ENCODE data around the gene LTBP3. TPM values are rescaled to one million over a fixed set of nuclear protein-coding genes. Genes with fewer than 3 reads are reported as not detected.

Gene LTBP3
- total and polyA plus RNA-seq, 2 of the 13 experiments (the other 11 are each of a cell fraction or from before 2014, with no cell fraction given), result 12.2 to 68.1 TPM

DNA sequence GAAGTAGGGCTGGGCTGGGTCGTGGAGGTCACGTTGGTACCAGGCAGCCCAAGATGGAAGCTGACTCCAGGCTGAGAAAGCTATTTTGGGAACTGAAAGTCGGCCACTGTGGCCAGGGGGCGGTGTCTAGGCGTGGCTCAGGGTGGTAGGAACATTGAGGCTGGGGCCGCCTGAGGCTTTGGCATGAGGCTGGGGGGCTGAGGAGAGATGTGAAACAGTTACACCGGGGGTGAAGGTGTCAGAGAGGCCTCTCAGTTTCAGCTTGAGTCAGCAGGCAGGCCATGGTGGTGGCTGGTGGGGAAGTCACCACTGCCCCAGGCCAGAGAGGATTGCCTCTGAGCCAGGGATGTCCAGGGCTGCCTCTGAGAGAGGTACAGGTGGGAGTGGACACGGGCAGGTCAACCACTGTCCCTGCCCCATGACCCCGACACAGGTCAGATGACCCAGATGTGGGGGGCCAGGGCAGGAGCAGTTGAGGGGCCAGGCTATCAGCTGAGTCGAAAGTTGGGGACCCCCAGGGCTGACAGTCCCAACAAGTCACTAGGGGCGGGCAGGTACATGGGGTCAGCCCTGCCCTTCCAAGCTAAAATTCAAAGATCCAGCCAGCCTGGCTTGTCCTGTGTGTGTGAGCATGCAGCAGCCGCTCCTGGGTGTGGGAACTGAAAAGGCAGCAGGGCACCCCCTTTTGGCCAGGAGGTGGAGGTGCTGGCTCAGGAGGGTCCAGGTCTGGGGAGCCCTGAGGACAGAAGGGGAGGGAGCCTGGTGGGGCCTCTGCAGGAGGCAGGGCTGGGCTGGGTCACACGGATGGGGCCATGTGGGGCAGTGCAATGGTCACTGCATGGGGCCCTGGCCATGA lies 30.3 kb upstream of the LTBP3 start (continued):
- TF ChIP-seq, protein P1, sequence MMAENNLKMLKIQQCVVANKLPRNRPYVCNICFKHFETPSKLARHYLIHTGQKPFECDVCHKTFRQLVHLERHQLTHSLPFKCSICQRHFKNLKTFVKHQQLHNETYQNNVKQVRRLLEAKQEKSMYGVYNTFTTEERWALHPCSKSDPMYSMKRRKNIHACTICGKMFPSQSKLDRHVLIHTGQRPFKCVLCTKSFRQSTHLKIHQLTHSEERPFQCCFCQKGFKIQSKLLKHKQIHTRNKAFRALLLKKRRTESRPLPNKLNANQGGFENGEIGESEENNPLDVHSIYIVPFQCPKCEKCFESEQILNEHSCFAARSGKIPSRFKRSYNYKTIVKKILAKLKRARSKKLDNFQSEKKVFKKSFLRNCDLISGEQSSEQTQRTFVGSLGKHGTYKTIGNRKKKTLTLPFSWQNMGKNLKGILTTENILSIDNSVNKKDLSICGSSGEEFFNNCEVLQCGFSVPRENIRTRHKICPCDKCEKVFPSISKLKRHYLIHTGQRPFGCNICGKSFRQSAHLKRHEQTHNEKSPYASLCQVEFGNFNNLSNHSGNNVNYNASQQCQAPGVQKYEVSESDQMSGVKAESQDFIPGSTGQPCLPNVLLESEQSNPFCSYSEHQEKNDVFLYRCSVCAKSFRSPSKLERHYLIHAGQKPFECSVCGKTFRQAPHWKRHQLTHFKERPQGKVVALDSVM (CRISPR knock-in tag; IDR thresholded peaks at IDR 0.05), result no peak
- TF ChIP-seq, protein P2, sequence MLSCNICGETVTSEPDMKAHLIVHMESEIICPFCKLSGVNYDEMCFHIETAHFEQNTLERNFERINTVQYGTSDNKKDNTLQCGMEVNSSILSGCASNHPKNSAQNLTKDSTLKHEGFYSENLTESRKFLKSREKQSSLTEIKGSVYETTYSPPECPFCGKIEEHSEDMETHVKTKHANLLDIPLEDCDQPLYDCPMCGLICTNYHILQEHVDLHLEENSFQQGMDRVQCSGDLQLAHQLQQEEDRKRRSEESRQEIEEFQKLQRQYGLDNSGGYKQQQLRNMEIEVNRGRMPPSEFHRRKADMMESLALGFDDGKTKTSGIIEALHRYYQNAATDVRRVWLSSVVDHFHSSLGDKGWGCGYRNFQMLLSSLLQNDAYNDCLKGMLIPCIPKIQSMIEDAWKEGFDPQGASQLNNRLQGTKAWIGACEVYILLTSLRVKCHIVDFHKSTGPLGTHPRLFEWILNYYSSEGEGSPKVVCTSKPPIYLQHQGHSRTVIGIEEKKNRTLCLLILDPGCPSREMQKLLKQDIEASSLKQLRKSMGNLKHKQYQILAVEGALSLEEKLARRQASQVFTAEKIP (CRISPR knock-in tag; IDR thresholded peaks at IDR 0.05; ENCODE audit: borderline replicate concordance), result no peak
- TF ChIP-seq RORA (CRISPR knock-in tag; IDR thresholded peaks at IDR 0.05) (no peak), RBFOX2 (IDR thresholded peaks at IDR 0.05; ENCODE audit: low read depth, low read length) (no peak), TCF7L2 (IDR thresholded peaks at IDR 0.05; ENCODE audit: low read depth, low read length) (no peak), ZNF570 (CRISPR knock-in tag; IDR thresholded peaks at IDR 0.05; ENCODE audit: borderline replicate concordance) (no peak), ATAD3A (CRISPR knock-in tag; IDR thresholded peaks at IDR 0.05) (no peak), SOX6 (IDR thresholded peaks at IDR 0.05) (no peak), SOX6 (CRISPR knock-in tag; IDR thresholded peaks at IDR 0.05) (0 out of 2 replicates have a peak, but pooled peaks have one; percentile 13), SMARCC2 (IDR thresholded peaks at IDR 0.05) (no peak), ZNF562 (CRISPR knock-in tag; IDR thresholded peaks at IDR 0.05; ENCODE audit: borderline replicate concordance) (no peak), ZNF768 (CRISPR knock-in tag; IDR thresholded peaks at IDR 0.05) (no peak), ZNF878 (CRISPR knock-in tag; IDR thresholded peaks at IDR 0.05) (no peak), FOXA1 (IDR thresholded peaks at IDR 0.05) (no peak), FOXA1 (CRISPR knock-in tag; IDR thresholded peaks at IDR 0.05) (no peak)
- TF ChIP-seq, protein P3, sequence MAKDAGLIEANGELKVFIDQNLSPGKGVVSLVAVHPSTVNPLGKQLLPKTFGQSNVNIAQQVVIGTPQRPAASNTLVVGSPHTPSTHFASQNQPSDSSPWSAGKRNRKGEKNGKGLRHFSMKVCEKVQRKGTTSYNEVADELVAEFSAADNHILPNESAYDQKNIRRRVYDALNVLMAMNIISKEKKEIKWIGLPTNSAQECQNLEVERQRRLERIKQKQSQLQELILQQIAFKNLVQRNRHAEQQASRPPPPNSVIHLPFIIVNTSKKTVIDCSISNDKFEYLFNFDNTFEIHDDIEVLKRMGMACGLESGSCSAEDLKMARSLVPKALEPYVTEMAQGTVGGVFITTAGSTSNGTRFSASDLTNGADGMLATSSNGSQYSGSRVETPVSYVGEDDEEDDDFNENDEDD (CRISPR knock-in tag; IDR thresholded peaks at IDR 0.05; ENCODE audit: borderline replicate concordance), result no peak
- TF ChIP-seq, protein P4, sequence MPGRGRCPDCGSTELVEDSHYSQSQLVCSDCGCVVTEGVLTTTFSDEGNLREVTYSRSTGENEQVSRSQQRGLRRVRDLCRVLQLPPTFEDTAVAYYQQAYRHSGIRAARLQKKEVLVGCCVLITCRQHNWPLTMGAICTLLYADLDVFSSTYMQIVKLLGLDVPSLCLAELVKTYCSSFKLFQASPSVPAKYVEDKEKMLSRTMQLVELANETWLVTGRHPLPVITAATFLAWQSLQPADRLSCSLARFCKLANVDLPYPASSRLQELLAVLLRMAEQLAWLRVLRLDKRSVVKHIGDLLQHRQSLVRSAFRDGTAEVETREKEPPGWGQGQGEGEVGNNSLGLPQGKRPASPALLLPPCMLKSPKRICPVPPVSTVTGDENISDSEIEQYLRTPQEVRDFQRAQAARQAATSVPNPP (CRISPR knock-in tag; IDR thresholded peaks at IDR 0.05), result no peak
- TF ChIP-seq, protein P5, sequence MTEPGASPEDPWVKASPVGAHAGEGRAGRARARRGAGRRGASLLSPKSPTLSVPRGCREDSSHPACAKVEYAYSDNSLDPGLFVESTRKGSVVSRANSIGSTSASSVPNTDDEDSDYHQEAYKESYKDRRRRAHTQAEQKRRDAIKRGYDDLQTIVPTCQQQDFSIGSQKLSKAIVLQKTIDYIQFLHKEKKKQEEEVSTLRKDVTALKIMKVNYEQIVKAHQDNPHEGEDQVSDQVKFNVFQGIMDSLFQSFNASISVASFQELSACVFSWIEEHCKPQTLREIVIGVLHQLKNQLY (CRISPR knock-in tag; IDR thresholded peaks at IDR 0.05), result no peak
- TF ChIP-seq, protein P6, sequence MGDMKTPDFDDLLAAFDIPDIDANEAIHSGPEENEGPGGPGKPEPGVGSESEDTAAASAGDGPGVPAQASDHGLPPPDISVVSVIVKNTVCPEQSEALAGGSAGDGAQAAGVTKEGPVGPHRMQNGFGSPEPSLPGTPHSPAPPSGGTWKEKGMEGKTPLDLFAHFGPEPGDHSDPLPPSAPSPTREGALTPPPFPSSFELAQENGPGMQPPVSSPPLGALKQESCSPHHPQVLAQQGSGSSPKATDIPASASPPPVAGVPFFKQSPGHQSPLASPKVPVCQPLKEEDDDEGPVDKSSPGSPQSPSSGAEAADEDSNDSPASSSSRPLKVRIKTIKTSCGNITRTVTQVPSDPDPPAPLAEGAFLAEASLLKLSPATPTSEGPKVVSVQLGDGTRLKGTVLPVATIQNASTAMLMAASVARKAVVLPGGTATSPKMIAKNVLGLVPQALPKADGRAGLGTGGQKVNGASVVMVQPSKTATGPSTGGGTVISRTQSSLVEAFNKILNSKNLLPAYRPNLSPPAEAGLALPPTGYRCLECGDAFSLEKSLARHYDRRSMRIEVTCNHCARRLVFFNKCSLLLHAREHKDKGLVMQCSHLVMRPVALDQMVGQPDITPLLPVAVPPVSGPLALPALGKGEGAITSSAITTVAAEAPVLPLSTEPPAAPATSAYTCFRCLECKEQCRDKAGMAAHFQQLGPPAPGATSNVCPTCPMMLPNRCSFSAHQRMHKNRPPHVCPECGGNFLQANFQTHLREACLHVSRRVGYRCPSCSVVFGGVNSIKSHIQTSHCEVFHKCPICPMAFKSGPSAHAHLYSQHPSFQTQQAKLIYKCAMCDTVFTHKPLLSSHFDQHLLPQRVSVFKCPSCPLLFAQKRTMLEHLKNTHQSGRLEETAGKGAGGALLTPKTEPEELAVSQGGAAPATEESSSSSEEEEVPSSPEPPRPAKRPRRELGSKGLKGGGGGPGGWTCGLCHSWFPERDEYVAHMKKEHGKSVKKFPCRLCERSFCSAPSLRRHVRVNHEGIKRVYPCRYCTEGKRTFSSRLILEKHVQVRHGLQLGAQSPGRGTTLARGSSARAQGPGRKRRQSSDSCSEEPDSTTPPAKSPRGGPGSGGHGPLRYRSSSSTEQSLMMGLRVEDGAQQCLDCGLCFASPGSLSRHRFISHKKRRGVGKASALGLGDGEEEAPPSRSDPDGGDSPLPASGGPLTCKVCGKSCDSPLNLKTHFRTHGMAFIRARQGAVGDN (CRISPR knock-in tag; IDR thresholded peaks at IDR 0.05), result peak; percentile 65
